Measurements from ENCODE around the gene UPB1.

DNA sequence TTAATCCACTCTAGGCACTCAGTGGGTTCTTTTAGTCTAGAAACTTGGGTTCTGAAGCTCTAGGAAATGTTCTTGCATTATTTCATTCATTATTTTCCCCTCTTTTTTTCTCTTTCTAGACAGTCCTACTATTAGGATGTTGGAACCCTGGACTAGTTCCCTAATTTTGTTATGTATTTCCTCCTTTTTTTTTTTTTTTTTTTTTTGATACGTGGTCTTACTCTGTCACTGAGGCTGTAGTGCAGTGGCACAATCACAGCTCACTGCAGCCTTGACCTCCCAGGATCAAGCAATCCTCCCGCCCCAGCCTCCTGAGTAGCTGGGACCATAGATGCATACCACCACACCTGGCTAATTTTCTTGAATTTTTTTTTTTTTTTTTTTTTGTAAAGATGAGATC, 9.4 kb downstream of the UPB1 start:
- TF ChIP-seq, protein P1, sequence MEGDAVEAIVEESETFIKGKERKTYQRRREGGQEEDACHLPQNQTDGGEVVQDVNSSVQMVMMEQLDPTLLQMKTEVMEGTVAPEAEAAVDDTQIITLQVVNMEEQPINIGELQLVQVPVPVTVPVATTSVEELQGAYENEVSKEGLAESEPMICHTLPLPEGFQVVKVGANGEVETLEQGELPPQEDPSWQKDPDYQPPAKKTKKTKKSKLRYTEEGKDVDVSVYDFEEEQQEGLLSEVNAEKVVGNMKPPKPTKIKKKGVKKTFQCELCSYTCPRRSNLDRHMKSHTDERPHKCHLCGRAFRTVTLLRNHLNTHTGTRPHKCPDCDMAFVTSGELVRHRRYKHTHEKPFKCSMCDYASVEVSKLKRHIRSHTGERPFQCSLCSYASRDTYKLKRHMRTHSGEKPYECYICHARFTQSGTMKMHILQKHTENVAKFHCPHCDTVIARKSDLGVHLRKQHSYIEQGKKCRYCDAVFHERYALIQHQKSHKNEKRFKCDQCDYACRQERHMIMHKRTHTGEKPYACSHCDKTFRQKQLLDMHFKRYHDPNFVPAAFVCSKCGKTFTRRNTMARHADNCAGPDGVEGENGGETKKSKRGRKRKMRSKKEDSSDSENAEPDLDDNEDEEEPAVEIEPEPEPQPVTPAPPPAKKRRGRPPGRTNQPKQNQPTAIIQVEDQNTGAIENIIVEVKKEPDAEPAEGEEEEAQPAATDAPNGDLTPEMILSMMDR (IDR thresholded peaks at IDR 0.05 in 8 of 11, conservative IDR thresholded peaks at IDR 0.05 in 3 of 11): no peak
- TF ChIP-seq POLR2AphosphoS5 (IDR thresholded peaks at IDR 0.05) (no peak), POLR2A (IDR thresholded peaks at IDR 0.05) (no peak)

Data from spleen (tissue), 7 donors.